Fibroblast of upper back skin (primary cell): Measurements from ENCODE around the gene SLC25A14.
"Not testable (repeated sequence)": the region's sequence is repeated elsewhere in the genome, so short reads cannot be mapped to it uniquely, and the experiment has no call there.

Source experiments
- DNase-seq: peaks from one replicate; pipeline ENCODE4 v3.0.0-alpha.2; 2013

The SLC25A14 gene

GRCh38 chrX:130339408-130340222 lies at the start of gene SLC25A14:
Gene SLC25A14, plus strand, starts transcription at chrX:130339919. Its CDS starts 360 bp downstream, at chrX:130340279.
- DNase-seq = peak; percentile 69

GRCh38 chrX:130295519-130296296 lies 44.0 kb upstream of the SLC25A14 start:
- DNase-seq = no peak

GRCh38 chrX:130296297-130296678 lies 43.4 kb upstream of the SLC25A14 start:
- no peak for DNase-seq

GRCh38 chrX:130296743-130297142 lies 43.0 kb upstream of the SLC25A14 start:
- DNase-seq = peak; percentile 22

- DNase-seq = no peak
Measured at GRCh38 chrX:130299279-130300009, 40.3 kb upstream of the SLC25A14 start.

- no peak for DNase-seq
Measured at GRCh38 chrX:130300010-130300282, 39.8 kb upstream of the SLC25A14 start.

- no peak for DNase-seq
Measured at GRCh38 chrX:130301405-130301804, 38.3 kb upstream of the SLC25A14 start.

- no peak for DNase-seq
Measured at GRCh38 chrX:130301977-130302376, 37.7 kb upstream of the SLC25A14 start.

- no peak for DNase-seq
Measured at GRCh38 chrX:130304587-130305368, 34.9 kb upstream of the SLC25A14 start.

- not testable (repeated sequence) for DNase-seq
Measured at GRCh38 chrX:130319886-130320285, 19.8 kb upstream of the SLC25A14 start.

- no peak for DNase-seq
Measured at GRCh38 chrX:130321550-130321949, 18.2 kb upstream of the SLC25A14 start.

- no peak for DNase-seq
Measured at GRCh38 chrX:130330146-130330545, 9.6 kb upstream of the SLC25A14 start.

- DNase-seq = peak; percentile 41
Measured at GRCh38 chrX:130330706-130331105, 9.0 kb upstream of the SLC25A14 start.

GRCh38 chrX:130336531-130336930 lies 3.2 kb upstream of the SLC25A14 start:
- DNase-seq = no peak

- not testable (repeated sequence) for DNase-seq
Measured at GRCh38 chrX:130338869-130339268, 850 bp upstream of the SLC25A14 start.

GRCh38 chrX:130340271-130340670 lies 552 bp downstream of the SLC25A14 start:
- DNase-seq = no peak

- DNase-seq = peak; percentile 11
Measured at GRCh38 chrX:130343411-130343810, 3.7 kb downstream of the SLC25A14 start.

- DNase-seq = peak; percentile 74
Measured at GRCh38 chrX:130347321-130347720, 7.6 kb downstream of the SLC25A14 start.

- DNase-seq = no peak
Measured at GRCh38 chrX:130351567-130351966, 11.8 kb downstream of the SLC25A14 start.

- not testable (repeated sequence) for DNase-seq
Measured at GRCh38 chrX:130352050-130352449, 12.3 kb downstream of the SLC25A14 start.

GRCh38 chrX:130376077-130376476 lies 36.4 kb downstream of the SLC25A14 start:
- DNase-seq = no peak

- no peak for DNase-seq
Measured at GRCh38 chrX:130378024-130378669, 38.4 kb downstream of the SLC25A14 start.
